Ishikawa (cell line): ENCODE measurements around the gene SEC31A.

Source experiments
- CREB1 ChIP-seq: IDR thresholded peaks from 2 replicates; pipeline ENCODE4 v1.6.1; 2012; ENCODE audit warnings: low read depth
- EGR1 ChIP-seq: IDR thresholded peaks from 2 replicates; pipeline ENCODE4 v1.6.1; 2012
- EP300 ChIP-seq: IDR thresholded peaks from 2 replicates; pipeline ENCODE4 v1.6.1; 2012; ENCODE audit warnings: borderline replicate concordance
- FOXM1 ChIP-seq: IDR thresholded peaks from 2 replicates; pipeline ENCODE4 v1.6.1; 2012; ENCODE audit warnings: low read depth, borderline replicate concordance
- NFIC ChIP-seq: IDR thresholded peaks from 2 replicates; pipeline ENCODE4 v1.6.1; 2012
- RAD21 ChIP-seq: IDR thresholded peaks from 2 replicates; pipeline ENCODE4 v1.6.1; 2012; ENCODE audit warnings: low read depth
- TAF1 ChIP-seq: IDR thresholded peaks from 2 replicates; pipeline ENCODE4 v1.6.1; 2012; ENCODE audit warnings: low read depth, mild to moderate bottlenecking
- TCF12 ChIP-seq: IDR thresholded peaks from 2 replicates; pipeline ENCODE4 v1.6.1; 2012; ENCODE audit warnings: low read depth
- TEAD4 ChIP-seq: IDR thresholded peaks from 2 replicates; pipeline ENCODE4 v1.6.1; 2012
- YY1 ChIP-seq: IDR thresholded peaks from 2 replicates; pipeline ENCODE4 v1.6.1; 2012; ENCODE audit warnings: low read depth
- ZBTB7A ChIP-seq: IDR thresholded peaks from 2 replicates; pipeline ENCODE4 v1.6.1; 2012; ENCODE audit warnings: low read depth
- TF ChIP-seq, protein P1 (sequence below): IDR thresholded peaks from 2 replicates; pipeline ENCODE4 v1.6.1; 2012
- TF ChIP-seq, protein P2 (sequence below): IDR thresholded peaks from 2 replicates; pipeline ENCODE4 v1.6.1; 2012
- TF ChIP-seq, protein P3 (sequence below): IDR thresholded peaks from 2 replicates; pipeline ENCODE4 v1.6.1; 2012; ENCODE audit warnings: low read depth, mild to moderate bottlenecking

SEC31A gene

DNA sequence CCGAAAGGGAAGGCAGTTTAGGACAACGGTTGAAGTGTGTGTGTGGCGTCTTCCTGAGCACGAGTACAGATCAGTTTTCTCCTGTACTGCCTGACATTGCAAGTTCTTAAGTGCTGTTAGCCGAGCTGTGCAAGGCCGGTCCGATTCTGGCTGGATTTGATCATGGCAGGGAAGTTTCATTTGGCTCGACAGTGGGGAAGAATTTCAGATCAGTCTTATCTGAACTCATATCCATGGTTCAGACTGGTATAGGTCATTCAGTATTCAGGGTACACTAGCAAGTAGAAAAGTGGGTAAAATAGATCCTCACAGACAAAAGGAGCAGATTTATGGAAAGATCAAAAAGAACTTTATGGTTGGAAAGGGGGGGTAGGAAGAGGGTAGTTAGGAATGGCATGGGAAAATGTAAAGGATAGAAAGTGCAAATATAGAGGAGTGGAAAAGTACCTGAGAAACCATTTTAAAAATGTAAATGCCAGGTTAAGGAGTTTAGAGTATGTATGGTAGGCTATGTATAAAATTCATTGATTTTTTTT lies 10.3 kb upstream of the SEC31A start:
- TF ChIP-seq TEAD4, result no peak
- no peak for TF ChIP-seq YY1
- TF ChIP-seq TAF1, result no peak; the same call in 1 of the 2 replicates
- TF ChIP-seq, protein P1, sequence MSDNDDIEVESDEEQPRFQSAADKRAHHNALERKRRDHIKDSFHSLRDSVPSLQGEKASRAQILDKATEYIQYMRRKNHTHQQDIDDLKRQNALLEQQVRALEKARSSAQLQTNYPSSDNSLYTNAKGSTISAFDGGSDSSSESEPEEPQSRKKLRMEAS, result no peak; the same call in 1 of the 2 replicates
- TF ChIP-seq, protein P2, sequence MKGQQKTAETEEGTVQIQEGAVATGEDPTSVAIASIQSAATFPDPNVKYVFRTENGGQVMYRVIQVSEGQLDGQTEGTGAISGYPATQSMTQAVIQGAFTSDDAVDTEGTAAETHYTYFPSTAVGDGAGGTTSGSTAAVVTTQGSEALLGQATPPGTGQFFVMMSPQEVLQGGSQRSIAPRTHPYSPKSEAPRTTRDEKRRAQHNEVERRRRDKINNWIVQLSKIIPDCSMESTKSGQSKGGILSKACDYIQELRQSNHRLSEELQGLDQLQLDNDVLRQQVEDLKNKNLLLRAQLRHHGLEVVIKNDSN, result peak; percentile 0; the same call in 1 of the 2 replicates
- TF ChIP-seq TCF12, result no peak

GRCh38 chr4:82900411-82901182 lies 9.6 kb upstream of the SEC31A start, which contains the start of gene THAP9:
Gene THAP9, plus strand, starts transcription at chr4:82900735. Its CDS starts 68 bp downstream, at chr4:82900803.
- TF ChIP-seq TAF1 (peak; percentile 90), TEAD4 (no peak), FOXM1 (0 out of 2 replicates have a peak, but pooled peaks have one; percentile 10), EGR1 (peak; percentile 38; the same call in 1 of the 2 replicates), NFIC (no peak), EP300 (peak; percentile 6; the same call in 1 of the 2 replicates), ZBTB7A (no peak), CREB1 (peak; percentile 86), YY1 (peak; percentile 62)
- TF ChIP-seq, protein P3, sequence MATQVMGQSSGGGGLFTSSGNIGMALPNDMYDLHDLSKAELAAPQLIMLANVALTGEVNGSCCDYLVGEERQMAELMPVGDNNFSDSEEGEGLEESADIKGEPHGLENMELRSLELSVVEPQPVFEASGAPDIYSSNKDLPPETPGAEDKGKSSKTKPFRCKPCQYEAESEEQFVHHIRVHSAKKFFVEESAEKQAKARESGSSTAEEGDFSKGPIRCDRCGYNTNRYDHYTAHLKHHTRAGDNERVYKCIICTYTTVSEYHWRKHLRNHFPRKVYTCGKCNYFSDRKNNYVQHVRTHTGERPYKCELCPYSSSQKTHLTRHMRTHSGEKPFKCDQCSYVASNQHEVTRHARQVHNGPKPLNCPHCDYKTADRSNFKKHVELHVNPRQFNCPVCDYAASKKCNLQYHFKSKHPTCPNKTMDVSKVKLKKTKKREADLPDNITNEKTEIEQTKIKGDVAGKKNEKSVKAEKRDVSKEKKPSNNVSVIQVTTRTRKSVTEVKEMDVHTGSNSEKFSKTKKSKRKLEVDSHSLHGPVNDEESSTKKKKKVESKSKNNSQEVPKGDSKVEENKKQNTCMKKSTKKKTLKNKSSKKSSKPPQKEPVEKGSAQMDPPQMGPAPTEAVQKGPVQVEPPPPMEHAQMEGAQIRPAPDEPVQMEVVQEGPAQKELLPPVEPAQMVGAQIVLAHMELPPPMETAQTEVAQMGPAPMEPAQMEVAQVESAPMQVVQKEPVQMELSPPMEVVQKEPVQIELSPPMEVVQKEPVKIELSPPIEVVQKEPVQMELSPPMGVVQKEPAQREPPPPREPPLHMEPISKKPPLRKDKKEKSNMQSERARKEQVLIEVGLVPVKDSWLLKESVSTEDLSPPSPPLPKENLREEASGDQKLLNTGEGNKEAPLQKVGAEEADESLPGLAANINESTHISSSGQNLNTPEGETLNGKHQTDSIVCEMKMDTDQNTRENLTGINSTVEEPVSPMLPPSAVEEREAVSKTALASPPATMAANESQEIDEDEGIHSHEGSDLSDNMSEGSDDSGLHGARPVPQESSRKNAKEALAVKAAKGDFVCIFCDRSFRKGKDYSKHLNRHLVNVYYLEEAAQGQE, result no peak
- TF ChIP-seq, protein P2, result peak; percentile 2; the same call in 1 of the 2 replicates
- TF ChIP-seq, protein P1, result peak; percentile 59

DNA sequence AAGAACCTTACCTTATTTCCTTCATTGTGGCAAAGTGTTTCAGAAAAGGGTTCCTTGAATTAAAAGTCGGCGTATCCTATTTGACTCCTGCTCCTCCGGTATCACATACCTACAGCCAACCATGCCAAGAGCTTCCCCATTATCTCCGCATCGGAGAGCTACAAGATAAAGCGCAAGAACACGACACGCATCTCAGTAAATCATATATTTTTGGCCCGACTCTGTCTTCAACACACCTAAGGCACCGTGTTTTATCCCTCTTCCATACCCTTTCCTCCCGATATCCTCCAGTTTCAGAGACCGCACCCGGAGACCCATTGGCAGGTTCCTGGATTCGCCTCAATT lies 9.1 kb upstream of the SEC31A start:
- TF ChIP-seq FOXM1, result no peak
- TF ChIP-seq TEAD4, result no peak
- no peak for TF ChIP-seq EGR1

DNA sequence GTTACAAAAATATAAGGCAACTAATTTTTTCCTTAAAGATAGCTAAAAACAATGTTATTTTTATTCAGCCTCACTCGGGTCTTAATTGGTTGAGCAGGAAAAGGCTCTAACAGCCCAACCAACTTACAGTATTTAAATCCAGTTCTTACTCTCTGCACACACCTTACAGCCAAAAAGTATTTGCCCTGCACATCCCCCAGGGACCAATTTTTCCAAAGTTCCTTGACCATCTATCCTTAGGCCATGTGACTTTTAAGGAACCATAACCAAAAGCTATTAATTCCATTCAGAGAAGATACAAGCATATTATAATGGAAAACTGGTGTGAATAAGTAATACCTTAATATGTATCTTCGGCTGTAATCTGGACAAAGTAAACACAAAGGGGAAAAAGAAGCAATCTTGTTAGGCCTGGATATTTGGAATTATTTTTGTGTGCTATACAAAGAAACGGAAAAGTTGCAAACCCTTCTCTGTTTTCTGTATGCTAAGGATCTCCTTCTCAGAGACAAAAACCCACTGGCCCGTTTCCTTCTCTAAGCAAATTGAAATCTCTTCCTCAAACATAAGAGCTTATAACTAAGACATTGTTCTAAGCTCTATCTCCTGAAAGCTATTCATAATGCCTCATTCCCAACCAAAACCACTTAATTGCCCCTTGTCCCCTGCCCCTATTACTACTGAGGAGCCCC lies 8.6 kb upstream of the SEC31A start:
- TF ChIP-seq TEAD4 (no peak), ZBTB7A (no peak), YY1 (no peak), EGR1 (no peak)
- TF ChIP-seq, protein P3, result no peak

DNA sequence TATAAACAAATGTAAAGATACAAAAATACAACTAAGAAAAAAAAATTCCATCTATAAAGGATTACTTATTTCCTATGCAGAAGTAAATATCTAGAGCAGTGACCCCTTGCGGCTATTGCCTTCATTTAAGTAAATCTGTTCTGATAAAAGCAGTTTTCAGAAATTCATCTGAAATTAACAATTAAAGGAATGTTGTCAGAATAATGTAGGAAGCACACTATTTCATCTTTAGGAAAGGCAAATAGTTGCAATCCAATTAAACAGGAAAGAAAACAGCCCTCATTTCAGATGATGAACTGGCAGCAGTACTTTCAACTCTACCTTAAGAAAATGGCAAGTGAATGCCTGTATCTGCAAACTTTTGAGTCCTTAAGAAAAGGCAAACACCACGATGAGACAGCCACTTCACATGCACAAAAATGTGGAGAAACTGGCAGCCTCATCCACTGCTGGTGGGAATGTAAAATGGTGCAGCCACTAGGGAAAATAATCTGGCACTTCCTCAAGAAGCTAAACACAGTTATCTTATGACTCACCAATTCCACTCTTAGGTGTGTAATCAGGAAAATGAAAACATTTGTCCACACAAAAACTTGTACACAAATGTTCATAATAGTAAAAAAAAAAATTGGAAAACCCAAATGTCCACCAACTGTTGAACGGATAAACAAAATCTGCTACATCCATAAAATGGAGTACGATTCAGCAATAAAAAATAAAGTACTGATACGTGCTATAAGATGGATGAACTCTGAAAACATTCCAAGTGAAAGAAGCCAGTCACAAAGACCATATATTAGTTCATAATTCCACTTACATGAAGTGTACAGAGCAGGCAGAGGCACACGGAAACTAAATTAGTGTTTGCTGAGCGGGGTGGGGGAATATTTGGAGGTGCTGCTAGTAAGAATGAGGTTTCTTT lies 7.6 kb upstream of the SEC31A start:
- no peak for TF ChIP-seq FOXM1
- no peak for TF ChIP-seq TAF1
- no peak for TF ChIP-seq TCF12
- TF ChIP-seq, protein P3, result no peak
- TF ChIP-seq, protein P1, result no peak
- no peak for TF ChIP-seq EGR1
- TF ChIP-seq CREB1, result no peak
- no peak for TF ChIP-seq ZBTB7A
- no peak; the same call in 1 of the 2 replicates for TF ChIP-seq TEAD4
- no peak for TF ChIP-seq EP300
- TF ChIP-seq RAD21, result no peak
